GM21423 (cell line): Measurements from ENCODE around the gene KDM7A.
"Not testable (repeated sequence)": the region's sequence is repeated elsewhere in the genome, so short reads cannot be mapped to it uniquely, and the experiment has no call there.

Experiments used
- ATAC-seq: cut with Tn5 transposase; IDR thresholded peaks from one replicate; pipeline ENCODE4 v1.9.1; 2021; ENCODE audit warnings: mild to moderate bottlenecking, moderate library complexity; ENCODE audit not compliant: unreplicated experiment

KDM7A gene

DNA sequence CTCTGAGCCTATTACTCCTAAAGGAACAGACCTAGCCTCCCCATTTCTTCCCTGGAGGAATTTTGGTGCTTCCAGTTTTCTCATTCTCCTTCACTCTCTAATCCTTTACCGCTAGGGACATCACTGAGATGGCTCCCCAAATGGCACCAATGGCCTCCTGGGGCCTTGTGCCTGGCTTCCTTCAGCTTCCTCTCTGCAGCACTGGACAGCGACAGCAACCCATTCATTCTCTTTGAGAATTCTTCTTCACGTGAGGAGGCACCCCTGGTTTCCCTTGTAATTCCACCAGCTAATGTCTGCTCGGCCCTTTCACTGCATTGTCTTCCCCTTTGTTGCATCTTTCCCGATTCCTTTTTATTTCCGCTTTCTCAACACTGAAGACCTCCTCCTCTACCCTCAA, 24.6 kb upstream of the KDM7A start:
- no peak for ATAC-seq

DNA sequence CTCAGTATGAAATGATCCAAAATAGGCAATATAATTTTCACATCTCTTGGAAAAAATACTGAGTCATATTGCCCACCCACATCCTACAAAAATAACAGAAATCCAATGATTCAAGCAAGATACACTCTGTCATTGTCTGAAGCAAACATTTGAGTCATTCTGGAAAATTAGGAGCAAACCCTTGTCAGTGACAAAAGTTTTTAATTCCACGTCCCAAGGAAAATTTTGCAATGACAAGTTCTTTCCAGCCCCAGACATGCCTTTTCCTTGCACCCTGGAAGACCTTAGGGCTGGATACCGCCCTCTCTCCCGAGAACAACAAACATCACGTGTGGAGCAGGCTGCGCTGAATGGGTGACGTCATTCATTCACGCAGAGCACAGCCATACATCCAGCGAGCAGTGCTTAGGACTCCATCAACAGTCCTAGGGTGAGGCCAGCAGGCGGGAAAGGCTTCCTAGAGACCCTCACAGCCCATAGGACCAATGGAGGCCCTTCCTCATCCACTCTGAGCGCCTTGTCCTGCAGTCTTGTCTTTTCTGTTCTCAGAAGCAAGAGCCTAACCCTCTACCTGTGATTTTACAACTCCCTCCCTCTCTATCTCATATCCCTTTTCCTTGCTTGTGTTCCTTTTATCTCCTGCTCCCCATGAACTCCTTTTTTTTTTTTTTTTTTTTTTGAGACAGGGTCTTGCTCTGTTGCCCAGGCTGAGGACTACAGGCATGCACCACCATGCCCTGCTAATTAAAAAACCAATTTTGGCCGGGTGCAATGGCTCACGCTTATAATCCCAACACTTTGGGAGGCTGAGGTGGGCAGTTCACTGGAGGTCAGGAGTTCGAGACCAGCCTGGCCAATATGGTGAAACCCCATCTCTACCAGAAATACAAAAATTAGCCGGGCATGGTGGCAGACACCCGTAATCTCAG, 23.5 kb upstream of the KDM7A start:
- ATAC-seq = no peak

DNA sequence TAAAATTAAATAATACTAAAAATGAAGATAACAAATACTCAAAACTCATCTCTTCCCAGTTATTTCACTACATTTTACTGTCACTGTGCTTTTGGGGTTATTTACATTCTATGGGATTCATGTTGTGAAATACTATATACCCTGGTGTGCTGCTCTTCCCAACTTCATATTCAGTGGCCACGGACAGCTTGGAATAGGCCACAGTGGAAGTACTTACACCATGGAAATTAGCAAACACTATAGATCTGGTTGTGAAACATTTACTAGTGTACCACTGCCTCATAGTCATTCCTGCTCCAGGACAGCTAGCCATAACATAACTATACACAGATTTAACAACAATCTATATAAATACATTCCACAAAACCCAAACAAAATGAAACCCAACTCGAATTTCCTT, 21.2 kb upstream of the KDM7A start:
- no peak for ATAC-seq

- ATAC-seq = no peak
Measured at GRCh38 chr7:140197218-140197890, 20.6 kb upstream of the KDM7A start.

- no peak for ATAC-seq
Measured at GRCh38 chr7:140196361-140197217, 19.8 kb upstream of the KDM7A start.

- ATAC-seq = no peak
Measured at GRCh38 chr7:140195859-140196258, 19.1 kb upstream of the KDM7A start.

DNA sequence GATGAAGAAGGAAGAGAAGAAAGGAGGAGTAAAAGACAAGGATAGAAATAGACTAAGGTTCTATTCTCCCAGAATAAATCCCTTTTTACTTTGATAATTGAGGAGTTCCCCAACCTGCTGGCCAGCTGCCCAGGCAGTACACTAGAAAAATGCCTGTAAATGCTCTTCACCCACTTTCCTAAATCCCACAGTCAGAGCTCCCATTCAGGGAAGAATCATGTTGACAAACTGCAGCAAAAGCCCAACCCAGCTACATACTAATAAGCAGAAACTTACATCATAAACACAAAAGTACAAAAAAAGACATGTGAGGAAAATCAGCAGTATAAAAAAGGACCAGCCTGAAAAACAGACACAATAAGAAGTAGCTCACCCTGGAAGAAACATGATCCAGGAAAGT, 15.8 kb upstream of the KDM7A start:
- no peak for ATAC-seq

- no peak for ATAC-seq
Measured at GRCh38 chr7:140192176-140192575, 15.4 kb upstream of the KDM7A start.

GRCh38 chr7:140190588-140190987, 13.8 kb upstream of the KDM7A start:
- no peak for ATAC-seq

DNA sequence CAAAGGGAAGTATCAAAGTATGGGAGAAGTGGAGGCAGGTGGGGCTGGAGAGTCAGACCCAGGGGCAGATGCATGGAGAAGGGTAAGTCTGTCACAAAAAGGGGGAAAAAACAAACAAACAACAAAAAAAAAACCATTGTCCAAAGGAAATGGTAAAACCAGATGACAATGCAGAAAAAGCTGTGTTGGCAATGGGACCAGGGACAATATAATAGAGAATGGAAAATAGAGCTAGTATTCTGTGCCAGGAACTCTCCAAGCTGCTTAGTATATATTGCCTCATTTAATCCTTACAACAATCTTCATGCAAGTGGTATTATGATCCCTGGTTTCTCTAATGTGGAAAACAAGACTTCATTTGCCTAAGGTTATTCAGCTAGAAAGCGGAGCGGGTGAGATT, 13.1 kb upstream of the KDM7A start:
- no peak for ATAC-seq

DNA sequence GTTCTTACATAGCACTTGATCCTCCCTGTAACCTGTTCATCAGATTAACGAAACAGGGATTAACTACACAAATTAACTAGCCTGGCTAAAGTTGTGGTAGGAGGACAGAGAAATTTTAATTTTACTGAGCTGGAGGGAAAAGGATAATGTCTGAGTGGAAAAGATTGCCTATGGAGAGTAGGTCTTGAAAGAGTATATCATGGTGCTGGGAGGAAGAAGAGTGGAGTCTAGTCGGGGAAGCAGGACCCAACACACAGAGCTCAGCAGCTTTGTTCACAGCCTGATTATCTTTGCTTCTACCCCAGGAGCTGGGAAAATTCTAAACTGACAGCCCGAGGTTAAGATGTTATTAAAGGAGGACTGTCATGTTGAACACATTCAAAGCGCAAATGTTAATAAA, 6.1 kb upstream of the KDM7A start:
- ATAC-seq = no peak

DNA sequence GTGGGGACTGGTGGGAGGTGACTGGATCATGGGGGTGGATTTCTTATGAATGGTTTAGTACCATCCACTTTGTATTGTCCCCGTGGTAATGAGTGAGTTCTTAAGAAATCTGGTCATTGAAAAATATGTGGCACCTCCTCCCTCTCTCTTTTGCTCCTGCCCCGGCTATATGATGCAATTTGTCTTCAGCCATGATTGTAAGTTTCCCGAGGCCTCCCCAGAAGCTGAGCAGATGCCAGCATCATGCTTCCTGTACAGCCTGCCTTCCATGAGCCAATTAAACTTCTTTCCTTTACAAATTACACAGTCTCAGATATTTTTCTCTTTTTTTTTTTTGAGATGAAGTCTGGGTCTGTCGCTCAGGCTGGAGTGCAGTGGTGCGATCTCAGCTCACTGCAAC, 2.6 kb upstream of the KDM7A start:
- no peak for ATAC-seq

DNA sequence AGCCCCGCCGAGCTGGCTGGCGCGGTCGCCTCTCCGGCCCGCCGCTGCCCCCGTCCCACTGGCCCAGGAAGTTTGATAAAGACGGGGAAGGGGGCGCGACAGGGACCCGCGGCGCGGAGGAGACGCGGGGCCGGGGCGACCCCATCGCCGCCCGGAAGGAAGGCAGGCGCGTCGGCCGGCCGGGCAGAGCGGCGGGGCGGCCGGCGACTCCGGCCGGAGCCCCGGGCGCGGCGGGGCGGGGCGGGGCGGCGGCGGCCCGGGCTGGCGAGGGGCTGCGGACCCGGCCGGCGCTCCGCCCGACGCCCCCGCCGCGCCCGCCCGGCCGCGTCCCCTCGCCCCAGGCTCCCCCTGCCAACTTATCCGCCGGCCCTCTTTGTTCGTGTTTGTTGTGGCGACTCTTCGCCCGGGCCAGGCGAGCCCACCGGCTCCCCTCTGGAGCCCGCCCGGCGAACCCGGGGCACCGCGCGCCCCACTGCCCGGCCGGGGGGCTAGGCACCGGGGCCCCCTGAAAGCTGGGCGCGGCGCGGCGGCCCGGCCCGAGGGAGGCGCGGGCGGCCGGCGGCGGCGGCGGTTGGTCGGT, 571 bp downstream of the KDM7A start:
- peak; percentile 5 for ATAC-seq

GRCh38 chr7:140175221-140176121, 1.3 kb downstream of the KDM7A start:
- ATAC-seq = peak; percentile 39

- no peak for ATAC-seq
Measured at GRCh38 chr7:140174217-140174616, 2.6 kb downstream of the KDM7A start.

- no peak for ATAC-seq
Measured at GRCh38 chr7:140170375-140170774, 6.4 kb downstream of the KDM7A start.

- no peak for ATAC-seq
Measured at GRCh38 chr7:140168816-140169215, 8.0 kb downstream of the KDM7A start.

GRCh38 chr7:140165422-140165821, 11.4 kb downstream of the KDM7A start:
- no peak for ATAC-seq

GRCh38 chr7:140162081-140162480, 14.7 kb downstream of the KDM7A start:
- ATAC-seq = not testable (repeated sequence)

DNA sequence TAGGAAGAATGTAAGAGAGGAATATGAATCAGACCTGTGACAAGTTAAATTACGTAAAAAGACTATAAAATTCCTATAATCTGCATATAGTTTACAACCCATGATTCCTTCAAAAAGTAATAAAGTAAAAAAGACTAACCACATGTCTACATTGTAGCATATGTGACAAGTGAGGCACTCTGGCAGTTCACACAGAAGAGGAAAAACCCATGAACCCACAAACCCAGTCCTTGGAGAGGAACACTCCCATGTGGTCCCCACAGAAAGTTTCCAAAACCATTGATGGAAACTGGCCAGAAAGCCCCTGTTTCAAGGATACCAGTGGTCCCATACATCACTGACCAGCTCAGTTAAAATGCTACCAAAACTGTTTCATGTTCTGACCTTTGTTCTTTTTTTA, 15.7 kb downstream of the KDM7A start:
- ATAC-seq = no peak
